Kidney epithelial cell (primary cell): ENCODE results near the gene NREP. TPM values are rescaled to one million over a fixed set of nuclear protein-coding genes. Genes with fewer than 3 reads are reported as not detected.
A peak's percentile ranks its signal among the peaks of the same experiment; 100 is the strongest.

Experiments used
- DNase-seq: peaks from one replicate; pipeline ENCODE4 v3.0.0-alpha.2; 2010; ENCODE audit warnings: low read depth
- H3K27me3 ChIP-seq: 2 replicates; pipeline ENCODE4 v1.6.0; 2011; ENCODE audit warnings: low read length; ENCODE audit not compliant: control insufficient read depth, insufficient read depth
- H3K36me3 ChIP-seq: 2 replicates; pipeline ENCODE4 v1.5.1; 2011; ENCODE audit warnings: low read length; ENCODE audit not compliant: control insufficient read depth, insufficient read depth
- H3K4me3 ChIP-seq: 2 replicates; pipeline ENCODE4 v1.5.1; 2011; ENCODE audit warnings: low read depth, mild to moderate bottlenecking, control low read depth, low read length
- CTCF ChIP-seq: IDR thresholded peaks from 2 replicates; pipeline ENCODE4 v1.5.1; 2011; ENCODE audit warnings: mild to moderate bottlenecking, moderate library complexity, low read length, control low read depth, inconsistent platforms; ENCODE audit not compliant: insufficient read depth, poor library complexity, severe bottlenecking
- total RNA-seq: library from RNA; depleted of rRNA; stranded (reverse); fragments of >200 nt; gene quantifications from 2 replicates; pipeline ENCODE4 v1.2.3, GENCODE V29; 2015

Gene NREP
- total RNA-seq, 1 donor from 2014 or later: 140 TPM

GRCh38 chr5:111680737-111681413 lies 76.1 kb downstream of the NREP start:
- Histone ChIP-seq H3K27me3 (no peaks in the 10 kb centered on the region), H3K36me3 (no peaks in the 10 kb centered on the region), H3K4me3 (no peak overlapping the region)
- TF ChIP-seq CTCF: no peak
- DNase-seq: peak; percentile 93

- H3K27me3 ChIP-seq: no peaks in the 10 kb centered on the region
- H3K36me3 ChIP-seq: no peaks in the 10 kb centered on the region
- no peak for TF ChIP-seq CTCF
- no peak for DNase-seq
- no peak overlapping the region for H3K4me3 ChIP-seq
Measured at GRCh38 chr5:111679611-111680010, 77.4 kb downstream of the NREP start.

Other genes with a start within 250 kb of the NREP start
- gene STARD4, start 244.7 kb downstream of the NREP start, total RNA-seq: 45.8 and 56.1 TPM in 2 replicates